Cardiac muscle cell (in vitro differentiated cells and primary cell): Measurements from ENCODE around the gene TRPV4. TPM values are rescaled to one million over a fixed set of nuclear protein-coding genes. Genes with fewer than 3 reads are reported as not detected.

Experiments used
- DNase-seq, 2 donors: peaks; one replicate each; pipeline versions ENCODE4 v3.0.0 to v3.0.0-alpha.2; 2010 to 2017; ENCODE audit warnings: low read depth in 1 of 2, low spot score in 1 of 2
- H3K27ac ChIP-seq: fragments of 200-600 bp; sonication (generic); 2 replicates; pipeline ENCODE4 v1.5.1; 2016
- H3K27me3 ChIP-seq: fragments of 200-600 bp; sonication (generic); 2 replicates; pipeline ENCODE4 v1.6.0; 2016; ENCODE audit warnings: control low read depth
- H3K36me3 ChIP-seq: fragments of 200-600 bp; sonication (generic); 2 replicates; pipeline ENCODE4 v1.5.1; 2016; ENCODE audit warnings: control low read depth
- H3K4me1 ChIP-seq: fragments of 200-600 bp; sonication (generic); 2 replicates; pipeline ENCODE4 v1.8.1; 2017; ENCODE audit warnings: low read depth, mild to moderate bottlenecking, mixed run types
- H3K4me3 ChIP-seq: fragments of 200-600 bp; sonication (generic); 2 replicates; pipeline ENCODE4 v1.5.1; 2016; ENCODE audit warnings: mild to moderate bottlenecking
- H3K9me3 ChIP-seq: fragments of 200-600 bp; sonication (generic); 2 replicates; pipeline ENCODE4 v1.5.1; 2017; ENCODE audit warnings: low read depth, mild to moderate bottlenecking, control low read depth
- CTCF ChIP-seq: IDR thresholded peaks from 2 replicates; pipeline ENCODE4 v1.5.1; 2012; ENCODE audit warnings: low read depth, mild to moderate bottlenecking, low read length
- polyA plus RNA-seq: library from polyadenylated mRNA; unstranded; fragments of >200 nt; fragmentation: Nextera tagmentation; extraction: Ambion mirVana; gene quantifications from 2 replicates; pipeline ENCODE4 v1.2.1, GENCODE V29; 2016
- total RNA-seq: library from RNA; depleted of rRNA; stranded (reverse); fragments of >200 nt; gene quantifications from 2 replicates; pipeline ENCODE4 v1.2.3, GENCODE V29; 2016

Gene TRPV4
- total and polyA plus RNA-seq, 2 experiments from 2014 or later: 2.4 to 4.1 TPM

- H3K9me3 ChIP-seq: no peaks in the 10 kb centered on the region
- TF ChIP-seq CTCF: no peak
- peak overlapping the region; percentile 58 for H3K27ac ChIP-seq
- no peaks in the 10 kb centered on the region for H3K36me3 ChIP-seq
- H3K27me3 ChIP-seq: no peaks in the 10 kb centered on the region
- DNase-seq: no peak
- peaks cover 13% of the 10 kb centered on the region for H3K4me1 ChIP-seq
- no peak overlapping the region for H3K4me3 ChIP-seq
Observed at GRCh38 chr12:109773384-109774011, 59.7 kb downstream of the TRPV4 start.

- no peaks in the 10 kb centered on the region for H3K36me3 ChIP-seq
- no peak for DNase-seq
- no peaks in the 10 kb centered on the region for H3K9me3 ChIP-seq
- peak overlapping the region; percentile 58 for H3K27ac ChIP-seq
- H3K4me1 ChIP-seq: peaks cover 13% of the 10 kb centered on the region
- no peaks in the 10 kb centered on the region for H3K27me3 ChIP-seq
- H3K4me3 ChIP-seq: no peak overlapping the region
- TF ChIP-seq CTCF: no peak
Observed at GRCh38 chr12:109772622-109773321, 60.4 kb downstream of the TRPV4 start.

GRCh38 chr12:109771746-109772621 lies 61.2 kb downstream of the TRPV4 start:
- no peak overlapping the region for H3K4me3 ChIP-seq
- no peak for TF ChIP-seq CTCF
- DNase-seq: no peak

GRCh38 chr12:109770861-109771670 lies 62.1 kb downstream of the TRPV4 start:
- Histone ChIP-seq H3K36me3 (no peaks in the 10 kb centered on the region), H3K27ac (no peak overlapping the region), H3K27me3 (no peaks in the 10 kb centered on the region), H3K9me3 (no peaks in the 10 kb centered on the region), H3K4me1 (no peaks in the 10 kb centered on the region), H3K4me3 (no peak overlapping the region)
- TF ChIP-seq CTCF: no peak
- DNase-seq: no peak

More at GRCh38 chr12:109771746-109772621, 61.2 kb downstream of the TRPV4 start:
- no peak overlapping the region for H3K27ac ChIP-seq
- peaks cover 8% of the 10 kb centered on the region for H3K4me1 ChIP-seq
- H3K9me3 ChIP-seq: no peaks in the 10 kb centered on the region
- no peaks in the 10 kb centered on the region for H3K36me3 ChIP-seq
- H3K27me3 ChIP-seq: no peaks in the 10 kb centered on the region
